Measurements from ENCODE around the gene TREML2.

DNA sequence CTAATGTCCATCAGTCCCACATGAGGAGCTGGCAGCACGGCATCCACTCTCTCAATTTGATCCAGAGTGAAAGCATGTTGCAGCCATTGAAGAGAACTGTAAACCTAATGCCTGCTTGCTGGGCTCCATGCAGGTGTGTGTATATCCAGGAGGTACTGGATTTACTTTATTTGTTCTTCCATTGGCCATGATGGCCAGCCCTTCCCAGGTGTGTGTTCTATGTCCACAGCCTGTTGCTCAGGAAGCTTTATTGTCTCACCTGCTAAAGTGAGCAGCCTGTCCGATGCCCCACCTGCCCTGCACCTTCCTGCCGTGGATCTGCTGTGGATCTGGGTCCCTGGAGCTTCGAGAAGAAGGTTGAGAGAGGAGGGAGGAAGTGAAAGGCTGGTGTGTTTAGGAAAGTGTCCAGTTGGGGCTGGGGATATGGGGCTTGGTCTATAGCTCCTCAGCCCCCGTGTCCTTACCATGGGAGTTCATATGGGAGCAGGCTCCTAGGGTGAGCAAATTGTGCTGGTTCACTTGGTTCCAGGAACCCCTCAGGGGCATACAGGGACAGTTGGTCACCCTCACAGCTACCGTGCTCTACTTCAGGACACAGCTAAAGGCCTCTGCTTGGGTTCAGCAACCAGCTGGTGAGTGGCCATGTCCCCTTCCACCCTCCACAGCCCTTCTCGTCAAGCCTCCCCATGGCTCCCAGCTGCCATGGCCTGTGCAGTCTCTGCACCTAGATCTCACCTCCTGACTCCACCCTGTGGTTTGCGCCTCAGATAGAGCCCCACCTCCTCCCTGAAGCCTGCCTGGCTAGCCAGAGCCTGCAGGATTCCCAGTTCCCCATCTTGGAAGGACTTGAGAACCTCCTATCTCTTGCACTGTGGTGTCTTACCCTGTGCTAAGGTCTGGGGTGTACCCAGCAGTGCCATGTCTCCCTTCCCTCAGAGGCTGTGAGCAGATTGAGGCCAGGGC, 12.7 kb downstream of the TREML2 start:
- no peak for TF ChIP-seq EGR1 (IDR thresholded peaks at IDR 0.05)
- no peak for TF ChIP-seq RAD21 (IDR thresholded peaks at IDR 0.05; ENCODE audit: low read depth)
- TF ChIP-seq YY1 (IDR thresholded peaks at IDR 0.05; ENCODE audit: low read depth) = no peak
- no peak for TF ChIP-seq EP300 (IDR thresholded peaks at IDR 0.05; ENCODE audit: borderline replicate concordance)
- no peak for TF ChIP-seq REST (IDR thresholded peaks at IDR 0.05; ENCODE audit: low read depth)
- no peak for TF ChIP-seq USF1 (IDR thresholded peaks at IDR 0.05)
- no peak for TF ChIP-seq TCF12 (IDR thresholded peaks at IDR 0.05; ENCODE audit: low read depth)
- no peak for TF ChIP-seq TAF1 (IDR thresholded peaks at IDR 0.05; ENCODE audit: low read depth)
- TF ChIP-seq FOXM1 (IDR thresholded peaks at IDR 0.05; ENCODE audit: borderline replicate concordance, low read depth) = no peak
- TF ChIP-seq, protein P1, sequence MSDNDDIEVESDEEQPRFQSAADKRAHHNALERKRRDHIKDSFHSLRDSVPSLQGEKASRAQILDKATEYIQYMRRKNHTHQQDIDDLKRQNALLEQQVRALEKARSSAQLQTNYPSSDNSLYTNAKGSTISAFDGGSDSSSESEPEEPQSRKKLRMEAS (IDR thresholded peaks at IDR 0.05) = no peak
- no peak for TF ChIP-seq CREB1 (IDR thresholded peaks at IDR 0.05; ENCODE audit: low read depth)
- TF ChIP-seq ZBTB7A (IDR thresholded peaks at IDR 0.05; ENCODE audit: low read depth) = no peak
- TF ChIP-seq NFIC (IDR thresholded peaks at IDR 0.05) = no peak

All from Ishikawa (cell line).